Liver (tissue), 3 donors: ENCODE data around the gene SYT2.

ENCODE experiments used
- FOXA1 ChIP-seq: IDR thresholded peaks from 2 replicates; pipeline ENCODE4 v1.6.1; 2016; ENCODE audit warnings: antibody characterized with exemption
- GABPA ChIP-seq, 2 donors: IDR thresholded peaks in 1 of 2; conservative IDR thresholded peaks in 1 of 2; 2 replicates each; pipeline ENCODE4 v1.6.1; 2016; ENCODE audit warnings: antibody characterized with exemption in 2 of 2, mild to moderate bottlenecking in 1 of 2, moderate library complexity in 1 of 2
- JUND ChIP-seq, 2 donors: IDR thresholded peaks; 2 replicates each; pipeline ENCODE4 v1.6.1; 2016; ENCODE audit warnings: antibody characterized with exemption in 2 of 2
- RAD21 ChIP-seq, 2 donors: IDR thresholded peaks; 2 replicates each; pipeline ENCODE4 v1.6.1; 2016; ENCODE audit warnings: antibody characterized with exemption in 2 of 2, mild to moderate bottlenecking in 2 of 2
- SP1 ChIP-seq: IDR thresholded peaks from 2 replicates; pipeline ENCODE4 v1.6.1; 2018; ENCODE audit warnings: antibody characterized with exemption, mild to moderate bottlenecking
- TAF1 ChIP-seq: conservative IDR thresholded peaks from 2 replicates; pipeline ENCODE4 v1.6.1; 2016; ENCODE audit warnings: antibody characterized with exemption, mild to moderate bottlenecking
- YY1 ChIP-seq: IDR thresholded peaks from 2 replicates; pipeline ENCODE4 v1.6.1; 2016; ENCODE audit warnings: antibody characterized with exemption, mild to moderate bottlenecking
- TF ChIP-seq, protein P1 (sequence below): fragments of 150-350 bp; IDR thresholded peaks from 2 replicates; pipeline ENCODE4 v1.5.1; 2017; ENCODE audit warnings: improper control_type of control experiment, low read depth, low read length; ENCODE audit not compliant: missing input control
- TF ChIP-seq, protein P2 (sequence below): IDR thresholded peaks from 2 replicates; pipeline ENCODE4 v1.6.1; 2016; ENCODE audit warnings: antibody characterized with exemption
- TF ChIP-seq, protein P3 (sequence below): IDR thresholded peaks from 2 replicates; pipeline ENCODE4 v1.6.1; 2016; ENCODE audit warnings: antibody characterized with exemption, mild to moderate bottlenecking
- donor health status: healthy.
- donor health status: healthy.

DNA sequence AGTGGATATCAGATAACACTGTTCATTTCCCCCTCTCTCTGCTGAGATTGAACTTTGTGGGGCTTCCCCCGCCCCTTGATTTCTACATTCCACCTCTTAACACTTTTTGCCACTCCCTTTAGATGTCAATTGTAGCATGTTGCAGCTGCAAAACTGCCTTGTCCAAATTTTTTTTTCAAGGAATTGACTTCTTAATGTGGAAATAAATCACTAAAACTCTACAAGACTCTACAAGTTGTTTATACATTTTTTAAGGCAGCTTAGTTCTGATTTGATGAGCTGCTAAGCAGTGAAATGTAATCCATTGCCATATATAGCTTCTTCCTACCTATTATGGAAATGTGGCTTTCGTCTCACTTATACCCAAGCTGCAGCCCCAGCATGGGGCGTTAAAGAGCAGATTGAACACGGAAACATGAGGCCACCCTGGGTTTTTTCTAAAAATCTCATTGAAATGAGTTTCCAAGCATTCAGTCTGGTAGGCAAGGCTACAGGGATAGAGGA lies 132.2 kb downstream of the SYT2 start:
- TF ChIP-seq, protein P1, sequence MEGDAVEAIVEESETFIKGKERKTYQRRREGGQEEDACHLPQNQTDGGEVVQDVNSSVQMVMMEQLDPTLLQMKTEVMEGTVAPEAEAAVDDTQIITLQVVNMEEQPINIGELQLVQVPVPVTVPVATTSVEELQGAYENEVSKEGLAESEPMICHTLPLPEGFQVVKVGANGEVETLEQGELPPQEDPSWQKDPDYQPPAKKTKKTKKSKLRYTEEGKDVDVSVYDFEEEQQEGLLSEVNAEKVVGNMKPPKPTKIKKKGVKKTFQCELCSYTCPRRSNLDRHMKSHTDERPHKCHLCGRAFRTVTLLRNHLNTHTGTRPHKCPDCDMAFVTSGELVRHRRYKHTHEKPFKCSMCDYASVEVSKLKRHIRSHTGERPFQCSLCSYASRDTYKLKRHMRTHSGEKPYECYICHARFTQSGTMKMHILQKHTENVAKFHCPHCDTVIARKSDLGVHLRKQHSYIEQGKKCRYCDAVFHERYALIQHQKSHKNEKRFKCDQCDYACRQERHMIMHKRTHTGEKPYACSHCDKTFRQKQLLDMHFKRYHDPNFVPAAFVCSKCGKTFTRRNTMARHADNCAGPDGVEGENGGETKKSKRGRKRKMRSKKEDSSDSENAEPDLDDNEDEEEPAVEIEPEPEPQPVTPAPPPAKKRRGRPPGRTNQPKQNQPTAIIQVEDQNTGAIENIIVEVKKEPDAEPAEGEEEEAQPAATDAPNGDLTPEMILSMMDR: no peak
- TF ChIP-seq YY1: no peak
- TF ChIP-seq, protein P2, sequence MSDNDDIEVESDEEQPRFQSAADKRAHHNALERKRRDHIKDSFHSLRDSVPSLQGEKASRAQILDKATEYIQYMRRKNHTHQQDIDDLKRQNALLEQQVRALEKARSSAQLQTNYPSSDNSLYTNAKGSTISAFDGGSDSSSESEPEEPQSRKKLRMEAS: no peak
- TF ChIP-seq SP1: no peak
- TF ChIP-seq FOXA1: no peak
- TF ChIP-seq TAF1: no peak
- TF ChIP-seq RAD21 (IDR thresholded peaks at IDR 0.05): no peak
- TF ChIP-seq, protein P3, sequence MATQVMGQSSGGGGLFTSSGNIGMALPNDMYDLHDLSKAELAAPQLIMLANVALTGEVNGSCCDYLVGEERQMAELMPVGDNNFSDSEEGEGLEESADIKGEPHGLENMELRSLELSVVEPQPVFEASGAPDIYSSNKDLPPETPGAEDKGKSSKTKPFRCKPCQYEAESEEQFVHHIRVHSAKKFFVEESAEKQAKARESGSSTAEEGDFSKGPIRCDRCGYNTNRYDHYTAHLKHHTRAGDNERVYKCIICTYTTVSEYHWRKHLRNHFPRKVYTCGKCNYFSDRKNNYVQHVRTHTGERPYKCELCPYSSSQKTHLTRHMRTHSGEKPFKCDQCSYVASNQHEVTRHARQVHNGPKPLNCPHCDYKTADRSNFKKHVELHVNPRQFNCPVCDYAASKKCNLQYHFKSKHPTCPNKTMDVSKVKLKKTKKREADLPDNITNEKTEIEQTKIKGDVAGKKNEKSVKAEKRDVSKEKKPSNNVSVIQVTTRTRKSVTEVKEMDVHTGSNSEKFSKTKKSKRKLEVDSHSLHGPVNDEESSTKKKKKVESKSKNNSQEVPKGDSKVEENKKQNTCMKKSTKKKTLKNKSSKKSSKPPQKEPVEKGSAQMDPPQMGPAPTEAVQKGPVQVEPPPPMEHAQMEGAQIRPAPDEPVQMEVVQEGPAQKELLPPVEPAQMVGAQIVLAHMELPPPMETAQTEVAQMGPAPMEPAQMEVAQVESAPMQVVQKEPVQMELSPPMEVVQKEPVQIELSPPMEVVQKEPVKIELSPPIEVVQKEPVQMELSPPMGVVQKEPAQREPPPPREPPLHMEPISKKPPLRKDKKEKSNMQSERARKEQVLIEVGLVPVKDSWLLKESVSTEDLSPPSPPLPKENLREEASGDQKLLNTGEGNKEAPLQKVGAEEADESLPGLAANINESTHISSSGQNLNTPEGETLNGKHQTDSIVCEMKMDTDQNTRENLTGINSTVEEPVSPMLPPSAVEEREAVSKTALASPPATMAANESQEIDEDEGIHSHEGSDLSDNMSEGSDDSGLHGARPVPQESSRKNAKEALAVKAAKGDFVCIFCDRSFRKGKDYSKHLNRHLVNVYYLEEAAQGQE: no peak
- TF ChIP-seq JUND (IDR thresholded peaks at IDR 0.05): no peak
- no peak for TF ChIP-seq GABPA (IDR thresholded peaks at IDR 0.05 in 1 of 2, conservative IDR thresholded peaks at IDR 0.05 in 1 of 2)
